NCI-H345 treated with DMSO at 0.1 percent for 48 hours (cell line): ENCODE results near the gene PLA2G4A.

Experiments
- DNase-seq: peaks from one replicate; lab custom pipeline; 2025; ENCODE audit not compliant: unreplicated experiment; lab: John Stamatoyannopoulos, UW

Gene PLA2G4A

GRCh38 chr1:186828611-186829454 is at the start of gene PLA2G4A:
Gene PLA2G4A, plus strand, starts transcription at chr1:186828949. Its CDS starts 25,406 bp downstream, at chr1:186854355.
- DNase-seq = no peak

GRCh38 chr1:186780076-186780475 is 48.7 kb upstream of the PLA2G4A start:
- no peak for DNase-seq

- DNase-seq = no peak
These were observed 47.0 kb upstream of the PLA2G4A start for GRCh38 chr1:186781730-186782129.

- DNase-seq = no peak
These were observed 46.0 kb upstream of the PLA2G4A start for GRCh38 chr1:186782791-186783190.

- no peak for DNase-seq
These were observed 45.6 kb upstream of the PLA2G4A start for GRCh38 chr1:186783193-186783592.

- DNase-seq = no peak
These were observed 43.2 kb upstream of the PLA2G4A start for GRCh38 chr1:186785503-186785902.

- no peak for DNase-seq
These were observed 38.6 kb upstream of the PLA2G4A start for GRCh38 chr1:186790101-186790500.

- no peak for DNase-seq
These were observed 35.7 kb upstream of the PLA2G4A start for GRCh38 chr1:186792870-186793581.

GRCh38 chr1:186793582-186793927 is 35.2 kb upstream of the PLA2G4A start:
- no peak for DNase-seq

GRCh38 chr1:186798960-186799688 is 29.6 kb upstream of the PLA2G4A start:
- DNase-seq = no peak

- no peak for DNase-seq
These were observed 29.1 kb upstream of the PLA2G4A start for GRCh38 chr1:186799689-186800054.

GRCh38 chr1:186802388-186802787 is 26.4 kb upstream of the PLA2G4A start:
- DNase-seq = no peak

GRCh38 chr1:186804679-186805078 is 24.1 kb upstream of the PLA2G4A start:
- no peak for DNase-seq

GRCh38 chr1:186806477-186806876 is 22.3 kb upstream of the PLA2G4A start:
- DNase-seq = no peak

GRCh38 chr1:186807163-186807562 is 21.6 kb upstream of the PLA2G4A start:
- DNase-seq = no peak

GRCh38 chr1:186811892-186812291 is 16.9 kb upstream of the PLA2G4A start:
- no peak for DNase-seq

- DNase-seq = no peak
These were observed 16.2 kb upstream of the PLA2G4A start for GRCh38 chr1:186812570-186812969.

- DNase-seq = no peak
These were observed 15.3 kb upstream of the PLA2G4A start for GRCh38 chr1:186813420-186813819.

GRCh38 chr1:186819126-186819525 is 9.6 kb upstream of the PLA2G4A start:
- DNase-seq = no peak

- DNase-seq = no peak
These were observed 9.2 kb upstream of the PLA2G4A start for GRCh38 chr1:186819563-186819962.

GRCh38 chr1:186829686-186830587 is 1.2 kb downstream of the PLA2G4A start:
- no peak for DNase-seq
